Lower lobe of right lung (tissue), 2 donors: ENCODE data around the gene KDR. TPM values are rescaled to one million over a fixed set of nuclear protein-coding genes. Genes with fewer than 3 reads are reported as not detected.
A peak's percentile ranks its signal among the peaks of the same experiment; 100 is the strongest.

Experiments used
- ATAC-seq, 2 donors: fragments of 200-7000 bp; cut with Tn5 transposase; one replicate each; pipeline ENCODE4 v1.9.1; 2020 to 2022; ENCODE audit warnings: mild to moderate bottlenecking in 2 of 2, moderate library complexity in 2 of 2
- DNase-seq: peaks from one replicate; pipeline ENCODE4 v3.0.0-alpha.2; 2020
- H3K27ac ChIP-seq: fragments of 200-600 bp; one replicate; pipeline ENCODE4 v1.8.0; 2022
- H3K27me3 ChIP-seq: fragments of 200-600 bp; one replicate; pipeline ENCODE4 v1.8.0; 2022; ENCODE audit warnings: low read depth
- H3K36me3 ChIP-seq: fragments of 200-600 bp; one replicate; pipeline ENCODE4 v1.8.0; 2022; ENCODE audit warnings: mild to moderate bottlenecking
- H3K4me1 ChIP-seq: fragments of 200-600 bp; one replicate; pipeline ENCODE4 v1.8.0; 2022
- H3K4me3 ChIP-seq: fragments of 200-600 bp; one replicate; pipeline ENCODE4 v1.8.0; 2022; ENCODE audit warnings: mild to moderate bottlenecking
- H3K9me3 ChIP-seq: fragments of 200-600 bp; one replicate; pipeline ENCODE4 v1.8.0; 2022
- CTCF ChIP-seq: fragments of 200-600 bp; IDR thresholded peaks from one replicate; pipeline ENCODE4 v1.8.0; 2022; ENCODE audit warnings: antibody characterized with exemption, mild to moderate bottlenecking
- intact Hi-C: fragments of 100-400 bp; cut with DNase I; formaldehyde crosslinking; loops from one replicate; pipeline ENCODE4 v1.11.0; 2022
- total RNA-seq: library from RNA; stranded (reverse); fragmentation: NEBNext Ultra II Directional; extraction: Animal tissue kit (Norgen Biotek cat#: 25700); gene quantifications from one replicate; pipeline ENCODE4 v1.2.1, GENCODE V29; 2021
- donor health status: DM: no; HTN: yes; CAD: no; lungs with severe emphysema.

The KDR gene
- total RNA-seq, 1 donor from 2014 or later = 55.8 TPM

GRCh38 chr4:55162396-55162795 lies 37.0 kb upstream of the KDR start:
- H3K27ac ChIP-seq = no peak overlapping the region
- no peaks in the 10 kb centered on the region for H3K4me1 ChIP-seq
- no peaks in the 10 kb centered on the region for H3K9me3 ChIP-seq
- no peak overlapping the region for H3K4me3 ChIP-seq
- intact Hi-C loops = no loop called here
- no peak for DNase-seq
- no peaks in the 10 kb centered on the region for H3K36me3 ChIP-seq
- peaks cover 6% of the 10 kb centered on the region for H3K27me3 ChIP-seq
- no peak for ATAC-seq
- no peak for TF ChIP-seq CTCF

GRCh38 chr4:55161739-55162138 lies 36.3 kb upstream of the KDR start:
- H3K4me3 ChIP-seq = no peak overlapping the region
- H3K36me3 ChIP-seq = no peaks in the 10 kb centered on the region
- no peaks in the 10 kb centered on the region for H3K4me1 ChIP-seq
- DNase-seq = no peak
- no peak overlapping the region for H3K27ac ChIP-seq
- ATAC-seq = no peak
- intact Hi-C loops = no loop called here
- no peaks in the 10 kb centered on the region for H3K9me3 ChIP-seq
- H3K27me3 ChIP-seq = peaks cover 7% of the 10 kb centered on the region
- no peak for TF ChIP-seq CTCF

GRCh38 chr4:55159851-55160250 lies 34.5 kb upstream of the KDR start:
- Histone ChIP-seq H3K4me3 (no peak overlapping the region), H3K27me3 (peaks cover 7% of the 10 kb centered on the region), H3K4me1 (no peaks in the 10 kb centered on the region), H3K27ac (no peak overlapping the region), H3K9me3 (no peaks in the 10 kb centered on the region), H3K36me3 (no peaks in the 10 kb centered on the region)
- DNase-seq (no peak), ATAC-seq (no peak)
- intact Hi-C loops = no loop called here
- no peak for TF ChIP-seq CTCF

GRCh38 chr4:55158957-55159356 lies 33.6 kb upstream of the KDR start:
- intact Hi-C loops = no loop called here
- Histone ChIP-seq H3K4me3 (no peak overlapping the region), H3K27me3 (peaks cover 7% of the 10 kb centered on the region), H3K4me1 (no peaks in the 10 kb centered on the region), H3K36me3 (no peaks in the 10 kb centered on the region), H3K27ac (no peak overlapping the region), H3K9me3 (no peaks in the 10 kb centered on the region)
- ATAC-seq = no peak
- DNase-seq = no peak
- TF ChIP-seq CTCF = no peak

GRCh38 chr4:55157559-55158277 lies 32.3 kb upstream of the KDR start:
- Histone ChIP-seq H3K27me3 (peaks cover 7% of the 10 kb centered on the region), H3K36me3 (no peaks in the 10 kb centered on the region), H3K9me3 (no peaks in the 10 kb centered on the region), H3K4me1 (no peaks in the 10 kb centered on the region), H3K4me3 (peak overlapping the region; percentile 33), H3K27ac (no peak overlapping the region)
- no peak for TF ChIP-seq CTCF
- ATAC-seq (peak in 1 of 2 donors; percentile 34), DNase-seq (no peak)
- intact Hi-C loops = no loop called here
